ENCODE measurements around the gene TRIM15. TPM values are rescaled to one million over a fixed set of nuclear protein-coding genes. Genes with fewer than 3 reads are reported as not detected.

Gene TRIM15
- total RNA-seq, 1 experiment from 2014 or later, result 6.5 TPM

GRCh38 chr6:30130179-30130679 is 33.1 kb upstream of the TRIM15 start:
- CTCF ChIA-PET, result interaction anchor here (1.2 to 6.0 kb wide), 9 partner anchors 8 to 191 kb away, joined by 3 to 105 read pairs (median 5); no protein-coding TSS in a partner anchor
- H3K36me3 ChIP-seq (ENCODE audit: control insufficient read depth in 1 of 2, insufficient read depth in 2 of 2, low read length in 2 of 2), result no peaks in the 10 kb centered on the region

More at GRCh38 chr6:30130179-30130679, 33.1 kb upstream of the TRIM15 start:
- ChIA-PET POLR2A (interaction anchor here (1.3 kb wide), 1 partner anchor 27 kb away, joined by 4 read pairs; no protein-coding TSS in a partner anchor), RAD21 (ENCODE audit: low non-redundant PET in 1 of 2, low total read pairs in 2 of 2, uncharacterized antibody in 2 of 2, unreplicated experiment in 2 of 2) (no interaction called here)
- no peak for TF ChIP-seq ATF3 (IDR thresholded peaks at IDR 0.05)
- no peak for TF ChIP-seq ZBTB33 (IDR thresholded peaks at IDR 0.05; ENCODE audit: extremely low read depth, insufficient replicate concordance, low read length)
- no peak for TF ChIP-seq SP1 (IDR thresholded peaks at IDR 0.05; ENCODE audit: low read depth)
- no peak for TF ChIP-seq ZFX (IDR thresholded peaks at IDR 0.05)
- no peak for TF ChIP-seq POLR2A (IDR thresholded peaks at IDR 0.05; ENCODE audit: borderline replicate concordance, extremely low read depth, insufficient read depth, insufficient read length)
- no peak for TF ChIP-seq ELF1 (IDR thresholded peaks at IDR 0.05; ENCODE audit: borderline replicate concordance, low read depth)
- H3K4me1 ChIP-seq (ENCODE audit: control insufficient read depth in 1 of 2, insufficient read depth in 2 of 2, low read length in 2 of 2), result peaks cover 8 to 17% of the 10 kb centered on the region in 2 experiments; a peak in 3 of 4 replicates
- BruUV-seq (replicated peaks), result no TSS peak
- H3K9me3 ChIP-seq (ENCODE audit: control insufficient read depth in 1 of 2, insufficient read depth in 1 of 2, low read depth in 1 of 2, low read length in 2 of 2), result no peaks in the 10 kb centered on the region
- DNase-seq (ENCODE audit: low read depth, low spot score) (no peak), ATAC-seq (no peak)
- peak overlapping the region; percentile 62 for H3K4me2 ChIP-seq (ENCODE audit: low read length)
- H3K27me3 ChIP-seq (ENCODE audit: insufficient read depth, low read length), result no peaks in the 10 kb centered on the region
- H3K27ac ChIP-seq (ENCODE audit: low read depth, low read length), result no peak overlapping the region
- H4K20me1 ChIP-seq (ENCODE audit: insufficient read depth), result no peaks in the 10 kb centered on the region
- peak overlapping the region; percentile 86 for H2AFZ ChIP-seq (ENCODE audit: low read depth, low read length, poor library complexity, severe bottlenecking)
- intact Hi-C loops (cut with micrococcal nuclease), result no loop called here
- H3K4me3 ChIP-seq (replicated peaks in 1 of 2; ENCODE audit: low read depth in 1 of 2, low read length in 2 of 2), result no peak overlapping the region
- H3K9me2 ChIP-seq (ENCODE audit: insufficient read depth), result no peaks in the 10 kb centered on the region
- H3K79me2 ChIP-seq (ENCODE audit: insufficient read depth, low read length), result no peaks in the 10 kb centered on the region
- no peak overlapping the region for H3K9ac ChIP-seq (ENCODE audit: low read length)

All from HCT116 (cell line).